Smooth muscle cell (in vitro differentiated cells): ENCODE measurements around the gene KDM2B. TPM values are rescaled to one million over a fixed set of nuclear protein-coding genes. Genes with fewer than 3 reads are reported as not detected.

ENCODE experiments used
- DNase-seq: peaks from one replicate; lab custom pipeline; 2025; ENCODE audit not compliant: unreplicated experiment; lab: John Stamatoyannopoulos, UW
- H2AFZ ChIP-seq: fragments of 200-600 bp; sonication (generic); 2 replicates; pipeline ENCODE4 v1.6.0; 2016; ENCODE audit warnings: antibody characterized with exemption, low read depth, mild to moderate bottlenecking
- H3F3A ChIP-seq: fragments of 200-600 bp; sonication (generic); 2 replicates; pipeline ENCODE4 v1.6.0; 2017; ENCODE audit warnings: antibody characterized with exemption, low read depth
- H3K27ac ChIP-seq: fragments of 200-600 bp; sonication (generic); 2 replicates; pipeline ENCODE4 v1.5.1; 2016; ENCODE audit warnings: low read depth, mild to moderate bottlenecking
- H3K27me3 ChIP-seq: fragments of 200-600 bp; sonication (generic); 2 replicates; pipeline ENCODE4 v1.6.1; 2016; ENCODE audit warnings: low read depth, mild to moderate bottlenecking
- H3K36me3 ChIP-seq: fragments of 200-600 bp; sonication (generic); 2 replicates; pipeline ENCODE4 v1.5.1; 2016; ENCODE audit warnings: low read depth
- H3K4me1 ChIP-seq: fragments of 200-600 bp; sonication (generic); 2 replicates; pipeline ENCODE4 v1.5.1; 2016; ENCODE audit warnings: low read depth
- H3K4me2 ChIP-seq: fragments of 200-600 bp; sonication (generic); 2 replicates; pipeline ENCODE4 v1.6.0; 2016; ENCODE audit warnings: mild to moderate bottlenecking
- H3K4me3 ChIP-seq: fragments of 200-600 bp; sonication (generic); 2 replicates; pipeline ENCODE4 v1.5.1; 2016; ENCODE audit warnings: mild to moderate bottlenecking
- H3K79me2 ChIP-seq: fragments of 200-600 bp; sonication (generic); 2 replicates; pipeline ENCODE4 v1.6.0; 2016; ENCODE audit warnings: low read depth, mild to moderate bottlenecking
- H3K9ac ChIP-seq: fragments of 200-600 bp; sonication (generic); 2 replicates; pipeline ENCODE4 v1.6.0; 2016; ENCODE audit warnings: low read depth
- H3K9me3 ChIP-seq: fragments of 200-600 bp; sonication (generic); replicated peaks from 2 replicates; pipeline ENCODE4 v1.5.1; 2016; ENCODE audit warnings: low read depth
- H4K20me1 ChIP-seq: fragments of 200-600 bp; sonication (generic); 2 replicates; pipeline ENCODE4 v1.6.0; 2016; ENCODE audit warnings: low read depth
- WGBS: methylation state at CpG from one replicate; pipeline ENCODE4 v1.1.7; 2016; ENCODE audit warnings: low lambda C conversion rate; 5-methylcytosine and 5-hydroxymethylcytosine counted together
- polyA plus RNA-seq: library from polyadenylated mRNA; unstranded; fragments of >200 nt; fragmentation: Nextera tagmentation; extraction: Ambion mirVana; gene quantifications from 2 replicates; pipeline ENCODE4 v1.2.1, GENCODE V29; 2016
- total RNA-seq: library from RNA; depleted of rRNA; stranded (reverse); fragments of >200 nt; gene quantifications from 2 replicates; pipeline ENCODE4 v1.2.3, GENCODE V29; 2014
- TF ChIP-seq, protein P1 (sequence below): fragments of 200-600 bp; sonication (generic); IDR thresholded peaks from 2 replicates; pipeline ENCODE4 v1.5.1; 2017; ENCODE audit warnings: borderline replicate concordance, mild to moderate bottlenecking, antibody characterized with exemption; ENCODE audit not compliant: insufficient read depth, poor library complexity, severe bottlenecking

KDM2B gene
- total and polyA plus RNA-seq, 2 experiments from 2014 or later = 16.3 to 34.9 TPM

DNA sequence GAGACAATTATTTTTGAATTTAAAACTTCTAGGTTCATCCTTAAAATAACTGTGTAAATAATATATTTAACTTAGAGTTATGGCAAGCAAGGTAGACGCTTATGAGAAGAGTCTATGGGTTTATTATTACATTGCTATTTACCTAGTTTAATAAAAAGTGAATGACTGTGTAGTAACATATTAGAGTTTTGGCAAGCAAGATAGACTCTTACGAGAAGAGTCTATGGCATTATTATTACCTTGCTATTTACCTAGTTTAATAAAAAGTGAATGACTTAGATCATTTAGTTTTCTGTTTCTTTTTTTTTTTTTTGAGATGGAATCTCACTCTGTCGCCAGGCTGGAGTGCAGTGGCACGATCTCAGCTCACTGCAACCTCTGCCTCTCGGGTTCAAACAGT, 177.1 kb downstream of the KDM2B start:
- no peaks in the 10 kb centered on the region for H3K9me3 ChIP-seq
- H2AFZ ChIP-seq = no peak overlapping the region
- H3K4me3 ChIP-seq = no peak overlapping the region

DNA sequence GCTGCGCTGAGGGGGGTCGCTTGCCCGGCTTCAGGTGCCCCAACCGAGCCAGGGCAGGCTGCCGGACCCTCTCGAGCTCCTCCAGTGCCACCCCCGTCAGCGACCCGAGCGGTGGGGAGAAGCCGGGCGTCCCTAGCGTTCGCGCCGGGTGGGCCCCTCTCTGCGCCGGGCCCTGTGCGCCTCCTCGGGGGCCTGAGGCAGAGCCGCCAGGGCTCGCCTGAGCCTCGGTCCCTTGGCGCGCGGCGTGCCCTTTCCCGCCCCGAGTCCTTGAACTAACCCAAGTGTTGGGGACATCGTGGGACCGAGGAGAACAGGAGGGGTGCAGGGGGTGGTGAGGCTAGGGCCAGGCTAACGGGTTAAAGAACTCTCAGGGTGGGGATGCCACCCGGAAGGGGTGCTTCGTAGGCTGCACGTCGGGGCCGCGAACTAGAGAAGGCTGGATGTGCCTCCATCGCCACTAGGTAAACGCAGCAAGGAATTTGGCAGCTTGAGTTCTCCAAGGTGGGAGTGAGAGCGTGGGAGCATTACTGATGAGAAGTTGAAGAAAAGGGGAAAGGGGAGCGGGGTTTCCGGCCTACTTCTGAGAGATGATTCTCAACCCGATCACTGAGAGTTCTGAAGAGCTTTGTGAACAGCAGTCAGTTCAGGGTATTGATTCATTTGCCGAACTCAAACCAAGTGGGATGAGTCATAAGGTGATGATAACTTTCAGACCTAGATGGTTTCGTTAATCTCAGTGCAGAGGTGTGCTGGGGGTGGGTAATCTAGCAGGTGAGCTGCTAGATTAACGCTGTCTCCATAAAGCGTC, 180.3 kb downstream of the KDM2B start:
- Histone ChIP-seq H3K4me1 (peaks cover 27% of the 10 kb centered on the region), H3K27ac (peak overlapping the region; percentile 67), H3K79me2 (peaks cover 55% of the 10 kb centered on the region), H3F3A (no peaks in the 10 kb centered on the region), H3K27me3 (no peaks in the 10 kb centered on the region), H2AFZ (peak overlapping the region; percentile 71), H3K36me3 (no peaks in the 10 kb centered on the region), H3K9ac (peak overlapping the region; percentile 77), H3K4me3 (peak overlapping the region; percentile 89), H3K4me2 (peak overlapping the region; percentile 95), H4K20me1 (peaks cover 30% of the 10 kb centered on the region), H3K9me3 (no peaks in the 10 kb centered on the region)
- TF ChIP-seq, protein P1, sequence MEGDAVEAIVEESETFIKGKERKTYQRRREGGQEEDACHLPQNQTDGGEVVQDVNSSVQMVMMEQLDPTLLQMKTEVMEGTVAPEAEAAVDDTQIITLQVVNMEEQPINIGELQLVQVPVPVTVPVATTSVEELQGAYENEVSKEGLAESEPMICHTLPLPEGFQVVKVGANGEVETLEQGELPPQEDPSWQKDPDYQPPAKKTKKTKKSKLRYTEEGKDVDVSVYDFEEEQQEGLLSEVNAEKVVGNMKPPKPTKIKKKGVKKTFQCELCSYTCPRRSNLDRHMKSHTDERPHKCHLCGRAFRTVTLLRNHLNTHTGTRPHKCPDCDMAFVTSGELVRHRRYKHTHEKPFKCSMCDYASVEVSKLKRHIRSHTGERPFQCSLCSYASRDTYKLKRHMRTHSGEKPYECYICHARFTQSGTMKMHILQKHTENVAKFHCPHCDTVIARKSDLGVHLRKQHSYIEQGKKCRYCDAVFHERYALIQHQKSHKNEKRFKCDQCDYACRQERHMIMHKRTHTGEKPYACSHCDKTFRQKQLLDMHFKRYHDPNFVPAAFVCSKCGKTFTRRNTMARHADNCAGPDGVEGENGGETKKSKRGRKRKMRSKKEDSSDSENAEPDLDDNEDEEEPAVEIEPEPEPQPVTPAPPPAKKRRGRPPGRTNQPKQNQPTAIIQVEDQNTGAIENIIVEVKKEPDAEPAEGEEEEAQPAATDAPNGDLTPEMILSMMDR = no peak
- peak; percentile 38 for DNase-seq
- WGBS = 1% methylated on average over 47 of the region's 48 CpGs

More for the DNA sequence above, 177.1 kb downstream of the KDM2B start:
- no peaks in the 10 kb centered on the region for H3K27me3 ChIP-seq
- no peaks in the 10 kb centered on the region for H3F3A ChIP-seq
- peaks cover 38% of the 10 kb centered on the region for H4K20me1 ChIP-seq
- H3K9ac ChIP-seq = no peak overlapping the region
- H3K4me1 ChIP-seq = peaks cover 25% of the 10 kb centered on the region
- DNase-seq = no peak
- WGBS = over 99% methylated on average over 5 of the region's 5 CpGs
- H3K27ac ChIP-seq = no peak overlapping the region
- TF ChIP-seq, protein P1 = no peak
- no peaks in the 10 kb centered on the region for H3K36me3 ChIP-seq
- peaks cover 80% of the 10 kb centered on the region for H3K79me2 ChIP-seq
- no peak overlapping the region for H3K4me2 ChIP-seq

DNA sequence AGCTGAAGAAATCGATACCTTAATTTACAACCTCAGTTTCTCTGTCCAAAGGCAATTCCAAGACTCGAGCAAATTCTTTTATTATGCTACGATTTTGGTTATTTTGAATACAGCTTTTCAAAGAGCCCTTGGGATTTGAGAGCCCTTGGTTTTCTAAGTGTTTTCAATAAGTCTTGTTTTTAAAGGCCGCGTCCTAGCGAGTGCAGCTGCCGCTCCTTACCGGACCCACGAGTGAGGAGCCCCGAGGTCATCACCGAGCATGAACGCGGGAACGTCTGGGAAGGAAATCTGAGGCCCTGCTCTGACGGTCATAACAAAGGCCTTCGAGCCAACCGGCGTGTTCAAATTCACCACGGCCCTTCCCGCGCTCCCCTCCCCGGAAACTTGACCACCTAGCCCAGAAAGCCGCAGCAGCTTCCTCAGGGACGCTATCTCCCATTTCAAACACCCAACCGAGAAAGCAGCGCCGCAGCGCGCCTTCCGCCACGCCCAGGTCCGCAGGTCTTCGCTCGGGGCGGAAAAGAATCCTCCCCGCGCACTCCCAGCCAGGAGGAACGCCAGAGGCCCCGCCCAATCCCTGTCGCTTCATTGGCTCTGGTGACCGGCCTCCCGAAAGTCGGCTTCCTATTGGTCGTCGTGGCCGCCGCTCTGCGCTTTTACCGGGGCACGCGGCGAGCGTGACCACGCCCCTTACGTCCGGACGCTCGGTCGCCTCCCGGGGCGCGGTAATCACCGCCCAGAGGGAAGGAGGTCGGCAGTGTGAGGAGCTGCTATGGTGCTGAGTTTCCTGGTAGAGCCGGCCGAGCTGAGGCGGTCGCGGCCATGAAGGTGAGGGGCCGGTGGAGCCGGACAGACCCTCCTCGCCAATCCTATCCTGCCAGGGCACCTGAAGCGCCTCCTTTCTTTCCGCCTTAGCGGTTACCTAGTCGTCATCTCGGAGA, 181.2 kb downstream of the KDM2B start, which contains the start of gene RNF34:
RNF34 (plus strand) TSS at position 728 of the 941 bp plus-strand sequence; CDS start at position 823, 95 bp downstream.
- Histone ChIP-seq H3K27ac (peak within 1 kb of the TSS; percentile 67), H3K4me2 (peak within 1 kb of the TSS; percentile 95), H3K79me2 (peaks cover 50% of the 10 kb centered on the region), H3K9me3 (no peaks in the 10 kb centered on the region), H4K20me1 (peaks cover 24% of the 10 kb centered on the region), H3K36me3 (no peaks in the 10 kb centered on the region), H3K4me3 (peak within 1 kb of the TSS; percentile 89), H3K4me1 (peaks cover 27% of the 10 kb centered on the region), H3F3A (no peaks in the 10 kb centered on the region), H3K27me3 (no peaks in the 10 kb centered on the region), H2AFZ (peak within 1 kb of the TSS; percentile 92), H3K9ac (peak within 1 kb of the TSS; percentile 77)
- 2% methylated on average over 73 of the region's 77 CpGs for WGBS
- TF ChIP-seq, protein P1 = no peak
- DNase-seq = peak; percentile 87
